ENCODE data around the gene KCP.

KCP gene

DNA sequence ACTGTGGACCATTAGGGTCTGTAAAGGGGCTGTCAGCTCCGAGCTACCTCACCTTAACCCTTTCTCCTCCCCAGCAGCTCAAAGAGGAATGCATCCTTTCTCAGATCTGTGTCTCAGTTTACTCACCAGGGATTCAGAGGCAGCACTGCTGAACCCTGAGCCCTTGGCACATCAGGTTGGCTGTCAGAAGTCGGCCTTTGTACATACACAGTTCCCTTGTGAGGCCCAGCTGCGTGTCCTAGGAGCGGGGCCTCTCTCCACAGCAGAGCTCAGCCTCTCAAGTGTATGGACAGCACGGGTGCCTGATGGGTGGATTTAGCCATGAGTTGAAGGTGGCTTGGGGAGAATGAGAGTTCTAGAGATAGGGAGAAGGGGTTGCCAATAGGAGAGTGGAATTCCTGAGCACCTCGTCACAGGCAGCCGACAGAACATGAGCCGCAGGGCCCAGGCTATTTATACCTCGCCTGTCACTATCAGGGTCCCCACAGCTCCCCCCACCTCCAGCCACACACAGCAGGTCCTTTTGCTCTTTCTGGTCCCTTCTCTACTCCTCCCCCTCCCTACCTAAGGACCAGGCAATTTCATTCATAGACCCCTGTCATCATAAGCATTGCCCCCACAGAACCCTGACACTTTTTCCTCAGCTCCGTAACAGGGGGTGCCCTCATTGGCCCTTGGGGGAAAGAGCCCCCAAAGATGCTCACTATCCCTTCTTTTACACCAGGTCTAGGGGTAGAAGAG, 82.4 kb downstream of the KCP start:
- TF ChIP-seq POLR2AphosphoS5 (IDR thresholded peaks at IDR 0.05; ENCODE audit: low read depth, low read length) (no peak), TAF1 (IDR thresholded peaks at IDR 0.05; ENCODE audit: borderline replicate concordance, low read depth, low read length) (no peak), POLR2A (IDR thresholded peaks at IDR 0.05; ENCODE audit: low read depth, low read length) (no peak)
- no peak for FAIRE-seq
- no peak for DNase-seq (ENCODE audit: insufficient read length)

DNA sequence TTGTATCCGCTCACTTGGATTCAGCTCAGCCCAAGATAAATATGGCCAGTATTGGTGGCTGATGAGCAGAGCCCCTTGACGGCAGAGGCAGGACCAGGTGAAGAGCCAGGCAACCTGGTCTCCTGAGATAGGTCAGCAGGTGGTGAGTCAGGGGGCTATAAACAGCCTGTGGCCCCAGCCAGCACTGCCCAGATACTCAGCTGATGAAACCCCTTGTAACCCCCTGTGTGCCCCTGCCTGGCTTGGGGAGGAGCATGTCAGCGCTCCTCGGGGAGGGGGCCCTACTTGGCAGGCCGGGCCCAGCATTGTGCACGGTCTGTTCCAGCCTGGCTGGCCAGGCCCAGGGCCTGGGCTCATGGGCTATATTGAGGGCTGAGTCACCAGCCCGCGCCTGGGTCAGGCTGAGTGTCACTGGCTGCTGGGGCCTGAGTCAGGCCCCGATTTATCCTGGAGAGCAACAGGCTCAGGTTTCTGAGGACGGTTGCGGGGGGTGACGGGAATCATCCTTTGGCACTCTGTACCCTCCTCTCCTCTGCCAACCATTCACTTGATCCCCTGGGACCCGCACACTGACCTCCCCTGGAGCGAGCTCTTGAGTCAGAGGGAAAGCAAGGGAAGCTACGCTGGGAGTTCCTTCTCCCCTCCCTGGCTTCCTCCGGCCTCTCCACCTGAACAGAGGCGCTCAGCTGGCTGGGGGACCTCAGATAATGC, 83.1 kb downstream of the KCP start:
- no peak for TF ChIP-seq POLR2A (IDR thresholded peaks at IDR 0.05; ENCODE audit: low read depth, low read length)
- TF ChIP-seq POLR2AphosphoS5 (IDR thresholded peaks at IDR 0.05; ENCODE audit: low read depth, low read length), result no peak
- no peak for TF ChIP-seq TAF1 (IDR thresholded peaks at IDR 0.05; ENCODE audit: borderline replicate concordance, low read depth, low read length)
- no peak for FAIRE-seq
- no peak for DNase-seq (ENCODE audit: insufficient read length)

DNA sequence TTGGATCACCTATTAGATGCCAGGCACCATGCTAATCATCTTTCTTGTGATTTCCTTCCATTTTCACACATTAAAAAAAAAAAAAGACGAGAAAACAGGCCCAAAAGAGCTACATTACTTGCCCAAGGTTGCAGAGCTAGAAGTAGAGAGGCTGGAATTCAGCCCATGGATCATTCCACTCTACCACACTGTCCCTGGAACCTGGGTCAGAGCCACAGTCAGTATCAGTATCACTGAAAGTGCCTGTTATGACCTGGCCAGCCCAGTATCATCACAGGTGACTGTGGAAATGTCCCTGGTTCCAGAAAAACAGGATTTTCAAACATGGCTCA, 83.6 kb downstream of the KCP start:
- FAIRE-seq, result no peak
- TF ChIP-seq POLR2AphosphoS5 (IDR thresholded peaks at IDR 0.05; ENCODE audit: low read depth, low read length) (no peak), TAF1 (IDR thresholded peaks at IDR 0.05; ENCODE audit: borderline replicate concordance, low read depth, low read length) (no peak), POLR2A (IDR thresholded peaks at IDR 0.05; ENCODE audit: low read depth, low read length) (no peak)
- no peak for DNase-seq (ENCODE audit: insufficient read length)

All from GM12892 (cell line).